COLO829 (cell line): ENCODE measurements around the gene GTF3A.
"Not testable (repeated sequence)": the region's sequence is repeated elsewhere in the genome, so short reads cannot be mapped to it uniquely, and the experiment has no call there.

Source experiments
- DNase-seq: peaks from one replicate; pipeline ENCODE4 v3.0.0; 2012; ENCODE audit warnings: low spot score

GTF3A gene

GRCh38 chr13:27424246-27425157 is at the start of gene GTF3A:
GTF3A (plus strand) TSS chr13:27424619.
- DNase-seq: peak; percentile 96

GRCh38 chr13:27374650-27375049 is 49.8 kb upstream of the GTF3A start:
- DNase-seq: peak; percentile 84

DNA sequence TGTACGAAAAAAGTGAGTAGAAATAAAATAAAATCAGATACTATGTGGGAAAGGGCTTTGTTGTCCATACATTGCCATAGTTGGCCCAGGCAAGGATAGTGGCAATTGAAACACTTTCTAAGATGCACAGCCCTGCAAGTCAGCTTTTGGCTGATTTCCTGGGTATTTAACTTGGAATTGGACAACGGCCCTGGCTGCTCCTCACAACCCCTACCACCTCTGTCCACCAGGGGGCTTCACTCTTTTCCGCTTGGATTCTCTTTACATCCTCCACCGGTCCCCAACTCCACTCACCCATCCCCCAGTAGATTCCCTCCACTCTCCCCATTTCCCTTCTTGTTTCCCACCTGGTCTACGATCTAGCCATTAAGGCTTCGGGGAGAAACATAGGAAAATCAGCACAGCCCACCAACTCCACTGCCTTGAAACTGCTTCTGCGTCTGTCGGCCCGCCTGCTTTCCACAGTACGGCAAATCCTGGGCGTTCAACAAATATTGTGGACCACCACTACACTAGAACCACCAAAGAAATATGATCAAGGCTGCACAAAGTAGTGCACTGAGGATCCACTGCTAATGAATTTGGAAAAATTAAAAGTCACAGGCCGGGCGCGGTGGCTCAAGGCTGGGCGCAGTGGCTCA is 48.6 kb upstream of the GTF3A start:
- peak; percentile 71 for DNase-seq

- no peak for DNase-seq
These were observed 45.3 kb upstream of the GTF3A start for GRCh38 chr13:27379126-27379525.

DNA sequence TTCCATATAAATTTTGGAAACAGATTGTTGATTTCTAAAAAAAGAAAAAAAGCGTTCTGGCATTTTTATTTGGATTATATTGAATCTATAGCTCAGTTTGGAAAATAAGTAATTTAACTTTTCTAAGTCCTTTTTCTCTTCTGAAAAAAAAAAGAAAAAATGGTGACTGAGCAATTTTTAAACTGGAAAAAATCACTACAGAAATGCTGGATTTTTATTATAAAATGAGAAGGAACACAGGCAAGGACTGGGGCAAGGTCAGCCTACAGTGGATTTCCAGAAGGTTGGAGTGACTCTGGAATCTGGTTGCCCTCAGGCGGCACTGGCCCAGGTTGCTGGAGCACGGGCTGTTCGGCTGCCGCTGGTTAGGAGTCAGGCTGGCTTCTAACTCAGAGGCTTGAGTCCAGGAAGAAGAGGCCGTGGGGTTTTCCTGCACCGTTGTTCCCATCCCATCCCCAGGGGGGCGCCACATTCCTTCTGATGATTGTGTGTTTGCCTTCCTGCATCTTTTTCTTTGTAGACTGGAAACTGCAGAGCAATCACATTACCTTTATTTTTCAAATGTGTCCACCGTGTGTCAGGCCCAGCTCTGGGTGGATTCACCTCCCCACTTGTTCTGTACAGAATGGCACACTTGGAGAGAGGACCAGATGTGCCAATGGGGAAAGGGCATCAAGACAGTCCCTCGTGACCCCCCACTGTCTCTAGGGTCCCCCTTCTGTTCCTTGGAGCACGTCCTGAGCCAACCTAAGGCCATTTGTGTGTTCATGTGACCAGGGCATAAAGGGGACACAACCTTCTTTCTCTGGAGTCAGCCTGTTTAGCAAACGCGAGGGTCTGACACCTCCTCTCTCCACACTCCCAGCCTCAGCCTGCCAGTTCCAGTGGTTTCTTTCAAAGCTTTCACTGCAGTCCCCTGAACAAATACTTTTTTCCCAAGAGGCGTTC is 44.5 kb upstream of the GTF3A start:
- DNase-seq: peak; percentile 77

- DNase-seq: no peak
These were observed 42.8 kb upstream of the GTF3A start for GRCh38 chr13:27381601-27382000.

- DNase-seq: no peak
These were observed 41.1 kb upstream of the GTF3A start for GRCh38 chr13:27383104-27383921.

- no peak for DNase-seq
These were observed 40.1 kb upstream of the GTF3A start for GRCh38 chr13:27384285-27384684.

DNA sequence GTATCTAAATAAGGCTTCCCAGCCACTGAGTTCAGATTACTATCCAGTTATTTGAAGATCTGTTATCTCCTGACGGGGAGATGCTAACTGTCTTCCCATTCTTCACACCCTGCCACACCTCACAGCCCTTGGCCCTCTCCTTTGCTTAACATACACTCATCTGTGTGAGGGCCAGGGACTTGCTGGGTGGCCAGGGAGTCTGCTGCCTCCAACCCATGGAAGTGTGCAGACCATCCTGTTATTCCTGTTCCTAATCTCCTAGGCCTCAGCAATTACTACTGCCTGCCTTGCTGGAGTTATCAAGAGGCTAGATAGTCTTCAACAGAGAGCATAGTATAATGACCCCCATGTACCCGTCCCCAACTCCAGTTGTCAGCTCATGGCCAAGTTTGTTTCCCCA is 36.2 kb upstream of the GTF3A start:
- DNase-seq: no peak

GRCh38 chr13:27389891-27390290 is 34.5 kb upstream of the GTF3A start:
- no peak for DNase-seq

GRCh38 chr13:27391471-27391870 is 32.9 kb upstream of the GTF3A start:
- no peak for DNase-seq

GRCh38 chr13:27393101-27393500 is 31.3 kb upstream of the GTF3A start:
- no peak for DNase-seq

- no peak for DNase-seq
These were observed 29.4 kb upstream of the GTF3A start for GRCh38 chr13:27395007-27395510.

GRCh38 chr13:27396252-27396846 is 28.1 kb upstream of the GTF3A start:
- DNase-seq: no peak

GRCh38 chr13:27398360-27398759 is 26.1 kb upstream of the GTF3A start:
- DNase-seq: no peak

DNA sequence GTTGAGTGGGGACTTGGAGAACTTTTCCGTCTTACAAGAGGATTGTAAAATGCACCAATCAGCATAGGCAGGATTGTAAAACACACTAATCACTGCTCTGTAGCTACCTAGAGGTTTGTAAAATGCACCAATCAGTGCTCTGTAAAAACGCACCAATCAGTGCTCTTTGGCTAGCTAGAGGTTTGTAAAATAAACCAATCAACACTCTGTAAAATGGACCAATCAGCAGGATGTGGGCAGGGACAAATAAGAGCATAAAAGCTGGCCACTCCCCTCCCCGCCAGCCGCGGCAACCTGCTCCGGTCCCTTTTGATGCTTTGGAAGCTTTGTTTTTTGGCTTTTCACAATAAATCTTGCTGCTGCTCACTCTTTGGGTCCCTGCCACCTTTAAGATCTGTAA is 24.0 kb upstream of the GTF3A start:
- not testable (repeated sequence) for DNase-seq

DNA sequence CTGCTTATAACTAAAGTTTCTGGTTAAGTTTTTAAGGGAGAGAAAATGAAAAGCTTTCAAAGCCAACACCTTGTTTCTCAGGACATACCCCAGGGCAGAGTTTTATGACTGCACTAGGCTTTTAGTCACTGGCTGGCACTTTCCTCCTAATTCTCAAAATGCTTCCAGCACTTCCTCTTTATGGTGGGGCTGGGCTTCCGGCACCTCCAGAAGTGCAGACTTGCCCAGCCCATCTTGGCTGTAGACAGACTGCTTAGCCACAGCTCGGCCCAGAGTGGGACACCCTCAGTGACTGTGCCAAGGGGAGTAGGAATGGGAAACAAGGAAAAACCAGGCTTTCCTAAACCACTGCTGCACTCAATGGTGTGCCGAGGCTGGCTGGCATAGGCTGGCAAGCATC is 23.2 kb upstream of the GTF3A start:
- no peak for DNase-seq

DNA sequence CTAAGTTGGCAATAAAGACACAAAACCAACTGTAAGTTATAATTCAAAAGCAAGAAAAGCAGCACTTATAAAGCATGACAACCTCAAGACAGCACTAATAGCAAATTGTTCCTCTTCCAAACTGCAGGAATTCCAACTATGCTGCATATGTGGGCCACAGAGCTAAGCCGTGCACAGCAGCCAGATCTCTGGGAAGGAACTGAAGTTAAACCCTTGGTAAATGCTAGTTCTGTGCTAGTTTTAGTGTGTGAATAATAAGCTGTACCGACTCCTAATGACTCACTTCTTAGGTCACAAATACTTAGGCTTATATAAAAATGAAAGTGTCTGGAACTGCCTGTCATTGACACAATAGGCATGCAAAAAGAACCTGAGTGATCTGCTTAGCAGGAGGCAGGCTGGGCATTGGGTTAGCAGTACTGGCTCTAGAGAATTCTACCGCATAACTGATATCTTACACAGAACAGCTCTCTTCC is 21.2 kb upstream of the GTF3A start:
- DNase-seq: peak; percentile 34

DNA sequence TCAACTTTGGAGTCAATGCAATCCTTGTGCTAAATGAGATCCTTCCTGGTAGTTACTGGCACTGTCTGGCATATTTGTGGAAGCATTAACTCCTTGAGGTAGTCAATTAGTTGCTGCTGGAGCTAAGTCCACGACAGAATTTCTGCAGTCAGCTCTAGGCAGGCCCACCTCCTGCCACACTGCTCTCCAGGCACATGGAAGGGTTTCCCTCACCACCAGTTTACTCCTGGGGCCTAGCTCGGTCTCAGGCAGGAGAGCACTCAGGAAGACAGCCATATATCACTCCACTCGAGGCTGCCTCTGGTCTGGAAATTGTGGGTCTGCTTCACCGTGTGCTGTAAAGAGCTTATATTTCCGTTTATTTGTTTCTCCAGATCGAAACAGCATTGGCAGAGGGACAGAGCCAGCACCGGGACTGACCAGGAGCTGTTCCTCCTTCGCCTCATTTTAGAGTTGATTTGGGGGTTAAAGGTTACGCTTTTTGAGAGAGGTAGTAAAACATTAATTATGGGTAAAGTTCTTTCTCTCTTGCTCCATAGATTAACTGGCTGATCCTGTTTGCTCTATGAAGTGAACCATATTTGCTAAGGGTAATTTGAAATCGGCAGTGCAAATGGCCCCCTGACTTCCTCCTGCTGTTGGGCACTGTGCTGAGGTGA is 20.6 kb upstream of the GTF3A start:
- DNase-seq: no peak

GRCh38 chr13:27404680-27405079 is 19.7 kb upstream of the GTF3A start:
- DNase-seq: no peak
